H1 (cell line): ENCODE measurements around the gene MLANA. TPM values are rescaled to one million over a fixed set of nuclear protein-coding genes. Genes with fewer than 3 reads are reported as not detected.

ENCODE experiments used
- BRCA1 ChIP-seq: IDR thresholded peaks from 2 replicates; pipeline ENCODE4 v1.6.1; 2012; ENCODE audit warnings: low read depth, low read length, improper control_type of control experiment
- CBX8 ChIP-seq: fragments of 300-800, 300-1000 bp; sonication (generic); IDR thresholded peaks from 2 replicates; pipeline ENCODE4 v1.7.1; 2016; ENCODE audit warnings: low read depth, low read length, borderline replicate concordance
- CEBPB ChIP-seq: IDR thresholded peaks from 2 replicates; pipeline ENCODE4 v1.6.1; 2012; ENCODE audit warnings: low read depth, low read length
- CTCF ChIP-seq, 3 experiments: IDR thresholded peaks; 1 replicate in 2 of 3; 2 replicates in 1 of 3; pipeline versions ENCODE4 v1.5.1 to v1.6.1; 2011; ENCODE audit warnings: low read length in 3 of 3, mild to moderate bottlenecking in 3 of 3, inconsistent platforms in 2 of 3, low read depth in 1 of 3, moderate library complexity in 1 of 3; ENCODE audit not compliant: insufficient read depth in 1 of 3; ENCODE audit errors: control extremely low read depth in 1 of 3
- EP300 ChIP-seq, 2 experiments: IDR thresholded peaks; 1 replicate in 1 of 2; 2 replicates in 1 of 2; pipeline ENCODE4 v1.6.1; 2011 to 2012; ENCODE audit warnings: low read depth in 2 of 2, low read length in 2 of 2, mild to moderate bottlenecking in 2 of 2, borderline replicate concordance in 1 of 2, inconsistent platforms in 1 of 2, moderate library complexity in 1 of 2
- polyA plus RNA-seq, 7 experiments: library from polyadenylated mRNA; depleted of rRNA in 3 of 7; stranded (reverse) in 5 of 7; unstranded in 2 of 7; fragments of >200 nt in 5 of 7; fragments of 200-250 nt in 2 of 7; gene quantifications; 1 replicate in 5 of 7; 2 replicates in 1 of 7; 4 replicates in 1 of 7; pipeline versions ENCODE4 v1.2.1 to v1.2.3, GENCODE V29; 2011 to 2013; ENCODE audit warnings: missing spikeins in 2 of 7, mixed read lengths in 2 of 7
- total RNA-seq: library from RNA; stranded (reverse); fragmentation: NEBNext Ultra II Directional; extraction: Animal tissue kit (Norgen Biotek cat#: 25700); gene quantifications from 2 replicates; pipeline ENCODE4 v1.2.1, GENCODE V29; 2021
- TF ChIP-seq, protein P1 (sequence below): fragments of 300-600 bp; sonication (generic); IDR thresholded peaks from 2 replicates; pipeline ENCODE4 v1.7.1; 2012; ENCODE audit warnings: low read length, moderate library complexity, mild to moderate bottlenecking, inconsistent platforms; ENCODE audit not compliant: insufficient replicate concordance

The MLANA gene
- total and polyA plus RNA-seq, 2 of the 8 experiments (the other 6 are each of a cell fraction or from before 2014, with no cell fraction given) = not detected

DNA sequence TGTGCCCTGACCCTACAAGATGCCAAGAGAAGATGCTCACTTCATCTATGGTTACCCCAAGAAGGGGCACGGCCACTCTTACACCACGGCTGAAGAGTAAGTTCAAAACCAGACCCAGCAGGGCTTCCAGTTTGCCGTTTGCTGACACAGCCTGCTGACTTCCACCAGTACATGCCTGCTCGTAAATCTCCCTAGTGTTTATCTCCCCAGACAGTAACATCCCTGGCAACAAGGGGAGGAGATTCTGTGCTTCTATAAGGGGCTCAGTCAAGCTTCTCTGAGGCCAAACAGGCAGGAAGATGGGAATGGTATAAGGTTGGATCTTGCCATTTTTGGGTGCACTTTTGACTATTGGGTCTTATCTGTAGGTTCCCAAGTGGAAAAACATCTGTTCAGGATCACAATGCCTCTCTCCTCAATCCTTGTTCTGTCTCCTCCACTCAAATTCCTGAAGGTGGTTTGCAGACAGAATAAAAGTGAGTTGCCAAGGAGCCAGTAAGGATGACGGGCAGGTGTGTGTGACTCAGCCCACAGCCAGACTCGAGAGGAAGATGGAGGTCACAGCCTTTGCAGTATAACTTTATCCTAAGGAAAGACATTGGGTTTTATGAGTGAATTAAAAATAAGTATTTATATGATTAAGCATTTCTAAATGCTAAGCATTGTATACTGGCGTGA is 1.9 kb downstream of the MLANA start (continued):
- TF ChIP-seq, protein P1, sequence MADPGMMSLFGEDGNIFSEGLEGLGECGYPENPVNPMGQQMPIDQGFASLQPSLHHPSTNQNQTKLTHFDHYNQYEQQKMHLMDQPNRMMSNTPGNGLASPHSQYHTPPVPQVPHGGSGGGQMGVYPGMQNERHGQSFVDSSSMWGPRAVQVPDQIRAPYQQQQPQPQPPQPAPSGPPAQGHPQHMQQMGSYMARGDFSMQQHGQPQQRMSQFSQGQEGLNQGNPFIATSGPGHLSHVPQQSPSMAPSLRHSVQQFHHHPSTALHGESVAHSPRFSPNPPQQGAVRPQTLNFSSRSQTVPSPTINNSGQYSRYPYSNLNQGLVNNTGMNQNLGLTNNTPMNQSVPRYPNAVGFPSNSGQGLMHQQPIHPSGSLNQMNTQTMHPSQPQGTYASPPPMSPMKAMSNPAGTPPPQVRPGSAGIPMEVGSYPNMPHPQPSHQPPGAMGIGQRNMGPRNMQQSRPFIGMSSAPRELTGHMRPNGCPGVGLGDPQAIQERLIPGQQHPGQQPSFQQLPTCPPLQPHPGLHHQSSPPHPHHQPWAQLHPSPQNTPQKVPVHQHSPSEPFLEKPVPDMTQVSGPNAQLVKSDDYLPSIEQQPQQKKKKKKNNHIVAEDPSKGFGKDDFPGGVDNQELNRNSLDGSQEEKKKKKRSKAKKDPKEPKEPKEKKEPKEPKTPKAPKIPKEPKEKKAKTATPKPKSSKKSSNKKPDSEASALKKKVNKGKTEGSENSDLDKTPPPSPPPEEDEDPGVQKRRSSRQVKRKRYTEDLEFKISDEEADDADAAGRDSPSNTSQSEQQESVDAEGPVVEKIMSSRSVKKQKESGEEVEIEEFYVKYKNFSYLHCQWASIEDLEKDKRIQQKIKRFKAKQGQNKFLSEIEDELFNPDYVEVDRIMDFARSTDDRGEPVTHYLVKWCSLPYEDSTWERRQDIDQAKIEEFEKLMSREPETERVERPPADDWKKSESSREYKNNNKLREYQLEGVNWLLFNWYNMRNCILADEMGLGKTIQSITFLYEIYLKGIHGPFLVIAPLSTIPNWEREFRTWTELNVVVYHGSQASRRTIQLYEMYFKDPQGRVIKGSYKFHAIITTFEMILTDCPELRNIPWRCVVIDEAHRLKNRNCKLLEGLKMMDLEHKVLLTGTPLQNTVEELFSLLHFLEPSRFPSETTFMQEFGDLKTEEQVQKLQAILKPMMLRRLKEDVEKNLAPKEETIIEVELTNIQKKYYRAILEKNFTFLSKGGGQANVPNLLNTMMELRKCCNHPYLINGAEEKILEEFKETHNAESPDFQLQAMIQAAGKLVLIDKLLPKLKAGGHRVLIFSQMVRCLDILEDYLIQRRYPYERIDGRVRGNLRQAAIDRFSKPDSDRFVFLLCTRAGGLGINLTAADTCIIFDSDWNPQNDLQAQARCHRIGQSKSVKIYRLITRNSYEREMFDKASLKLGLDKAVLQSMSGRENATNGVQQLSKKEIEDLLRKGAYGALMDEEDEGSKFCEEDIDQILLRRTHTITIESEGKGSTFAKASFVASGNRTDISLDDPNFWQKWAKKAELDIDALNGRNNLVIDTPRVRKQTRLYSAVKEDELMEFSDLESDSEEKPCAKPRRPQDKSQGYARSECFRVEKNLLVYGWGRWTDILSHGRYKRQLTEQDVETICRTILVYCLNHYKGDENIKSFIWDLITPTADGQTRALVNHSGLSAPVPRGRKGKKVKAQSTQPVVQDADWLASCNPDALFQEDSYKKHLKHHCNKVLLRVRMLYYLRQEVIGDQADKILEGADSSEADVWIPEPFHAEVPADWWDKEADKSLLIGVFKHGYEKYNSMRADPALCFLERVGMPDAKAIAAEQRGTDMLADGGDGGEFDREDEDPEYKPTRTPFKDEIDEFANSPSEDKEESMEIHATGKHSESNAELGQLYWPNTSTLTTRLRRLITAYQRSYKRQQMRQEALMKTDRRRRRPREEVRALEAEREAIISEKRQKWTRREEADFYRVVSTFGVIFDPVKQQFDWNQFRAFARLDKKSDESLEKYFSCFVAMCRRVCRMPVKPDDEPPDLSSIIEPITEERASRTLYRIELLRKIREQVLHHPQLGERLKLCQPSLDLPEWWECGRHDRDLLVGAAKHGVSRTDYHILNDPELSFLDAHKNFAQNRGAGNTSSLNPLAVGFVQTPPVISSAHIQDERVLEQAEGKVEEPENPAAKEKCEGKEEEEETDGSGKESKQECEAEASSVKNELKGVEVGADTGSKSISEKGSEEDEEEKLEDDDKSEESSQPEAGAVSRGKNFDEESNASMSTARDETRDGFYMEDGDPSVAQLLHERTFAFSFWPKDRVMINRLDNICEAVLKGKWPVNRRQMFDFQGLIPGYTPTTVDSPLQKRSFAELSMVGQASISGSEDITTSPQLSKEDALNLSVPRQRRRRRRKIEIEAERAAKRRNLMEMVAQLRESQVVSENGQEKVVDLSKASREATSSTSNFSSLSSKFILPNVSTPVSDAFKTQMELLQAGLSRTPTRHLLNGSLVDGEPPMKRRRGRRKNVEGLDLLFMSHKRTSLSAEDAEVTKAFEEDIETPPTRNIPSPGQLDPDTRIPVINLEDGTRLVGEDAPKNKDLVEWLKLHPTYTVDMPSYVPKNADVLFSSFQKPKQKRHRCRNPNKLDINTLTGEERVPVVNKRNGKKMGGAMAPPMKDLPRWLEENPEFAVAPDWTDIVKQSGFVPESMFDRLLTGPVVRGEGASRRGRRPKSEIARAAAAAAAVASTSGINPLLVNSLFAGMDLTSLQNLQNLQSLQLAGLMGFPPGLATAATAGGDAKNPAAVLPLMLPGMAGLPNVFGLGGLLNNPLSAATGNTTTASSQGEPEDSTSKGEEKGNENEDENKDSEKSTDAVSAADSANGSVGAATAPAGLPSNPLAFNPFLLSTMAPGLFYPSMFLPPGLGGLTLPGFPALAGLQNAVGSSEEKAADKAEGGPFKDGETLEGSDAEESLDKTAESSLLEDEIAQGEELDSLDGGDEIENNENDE = no peak
- TF ChIP-seq EP300 (IDR thresholded peaks at IDR 0.05; ENCODE audit: borderline replicate concordance in 1 of 2, low read depth in 2 of 2, low read length in 2 of 2) (no peak), CEBPB (no peak), CTCF (IDR thresholded peaks at IDR 0.05; ENCODE audit: control extremely low read depth in 1 of 3, insufficient read depth in 1 of 3, low read depth in 1 of 3, low read length in 3 of 3) (no peak), CBX8 (no peak), BRCA1 (no peak)
